ENCODE results near the gene SH3BP5. TPM values are rescaled to one million over a fixed set of nuclear protein-coding genes. Genes with fewer than 3 reads are reported as not detected.

SH3BP5 gene, protein sequence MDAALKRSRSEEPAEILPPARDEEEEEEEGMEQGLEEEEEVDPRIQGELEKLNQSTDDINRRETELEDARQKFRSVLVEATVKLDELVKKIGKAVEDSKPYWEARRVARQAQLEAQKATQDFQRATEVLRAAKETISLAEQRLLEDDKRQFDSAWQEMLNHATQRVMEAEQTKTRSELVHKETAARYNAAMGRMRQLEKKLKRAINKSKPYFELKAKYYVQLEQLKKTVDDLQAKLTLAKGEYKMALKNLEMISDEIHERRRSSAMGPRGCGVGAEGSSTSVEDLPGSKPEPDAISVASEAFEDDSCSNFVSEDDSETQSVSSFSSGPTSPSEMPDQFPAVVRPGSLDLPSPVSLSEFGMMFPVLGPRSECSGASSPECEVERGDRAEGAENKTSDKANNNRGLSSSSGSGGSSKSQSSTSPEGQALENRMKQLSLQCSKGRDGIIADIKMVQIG
- 6.2 and 7.7 TPM in 2 replicates for total RNA-seq

DNA sequence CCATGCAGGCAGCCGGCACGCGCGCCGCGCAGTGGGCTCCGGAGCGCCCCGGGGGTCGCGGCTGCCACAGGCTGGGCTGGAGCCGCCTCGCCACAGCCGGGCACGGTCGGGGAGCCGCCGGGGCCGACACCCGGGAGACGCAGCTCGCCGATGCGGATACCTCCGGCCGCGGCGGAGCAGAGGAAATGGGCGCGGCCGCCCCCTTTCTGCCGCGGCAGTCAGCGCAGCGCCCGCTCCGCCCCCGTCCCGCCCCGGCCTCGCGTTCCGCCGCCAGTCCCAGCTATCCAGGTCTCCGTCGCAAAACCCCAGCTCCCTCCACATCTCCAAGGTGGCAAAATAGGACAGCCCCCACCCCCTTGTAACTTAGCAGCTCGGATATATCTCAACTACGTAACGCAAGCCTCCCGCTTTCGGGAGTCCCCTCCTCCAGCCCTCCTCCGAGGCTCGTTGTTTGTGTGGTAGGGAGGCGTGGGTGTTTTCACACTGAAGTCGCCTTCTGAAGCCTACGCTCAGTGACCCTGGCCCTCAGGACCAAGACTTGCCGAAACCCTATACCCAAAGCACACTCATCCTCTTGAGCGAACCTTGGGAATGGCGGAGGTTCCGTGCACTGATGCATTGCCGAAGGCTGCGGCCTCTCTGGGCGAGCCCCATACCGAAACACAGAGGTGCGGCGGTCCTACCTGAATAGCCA lies at the start of gene SH3BP5:
Gene SH3BP5 (minus strand): TSS at position 182 of the 694 bp plus-strand sequence. CDS start 178 bp downstream, at position 4.

DNA sequence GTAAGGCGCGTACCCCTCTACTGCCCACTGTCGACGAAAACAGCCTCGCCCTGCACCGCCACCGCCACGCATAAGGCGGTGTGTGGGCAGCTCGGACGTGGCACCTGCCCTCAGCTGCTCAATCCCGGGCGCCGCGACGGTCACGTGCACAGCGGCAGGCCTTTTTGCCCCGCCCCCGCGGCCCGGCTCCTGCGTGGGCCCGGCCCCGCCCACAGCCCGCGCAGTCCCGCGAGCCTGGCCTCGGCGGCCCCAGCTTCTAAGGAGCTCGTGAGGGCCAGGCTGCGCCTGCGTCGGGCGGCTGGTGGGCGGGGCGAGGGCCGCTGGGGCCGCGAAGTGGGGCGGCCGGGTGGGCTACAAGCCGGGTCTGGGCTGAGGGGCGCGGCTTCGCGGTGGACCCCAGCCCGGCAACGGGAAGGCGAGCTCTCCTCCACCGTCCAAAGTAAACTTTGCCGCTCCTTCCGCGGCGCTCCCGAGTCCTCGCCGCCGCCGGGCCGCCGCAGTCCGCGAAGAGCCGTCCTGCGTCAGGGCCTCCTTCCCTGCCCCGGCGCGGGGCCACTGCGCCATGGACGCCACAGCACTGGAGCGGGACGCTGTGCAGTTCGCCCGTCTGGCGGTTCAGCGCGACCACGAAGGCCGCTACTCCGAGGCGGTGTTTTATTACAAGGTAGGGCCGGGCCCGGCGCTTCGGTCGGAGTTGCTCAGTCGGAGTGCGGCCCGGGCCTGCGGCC lies 126.3 kb downstream of the SH3BP5 start, which contains the start of gene CAPN7:
Gene CAPN7 (plus strand): TSS at position 313 of the 728 bp plus-strand sequence. CDS start 250 bp downstream, at position 563.

Other genes starting within 250 kb of the SH3BP5 start
- 14.5 and 14.8 TPM in 2 replicates for gene RBSN, start 233.4 kb downstream of the SH3BP5 start, total RNA-seq
- gene CAPN7, start 126.3 kb downstream of the SH3BP5 start, total RNA-seq, result 13.0 and 24.1 TPM in 2 replicates
- 12.7 and 13.0 TPM in 2 replicates for gene METTL6, start 95.0 kb upstream of the SH3BP5 start, total RNA-seq
- 25.9 and 32.2 TPM in 2 replicates for gene EAF1, start 95.0 kb upstream of the SH3BP5 start, total RNA-seq
- gene COLQ, start 189.1 kb upstream of the SH3BP5 start, total RNA-seq, result 0.13 and 0.16 TPM in 2 replicates